ENCODE measurements around the gene TRIM14. TPM values are rescaled to one million over a fixed set of nuclear protein-coding genes. Genes with fewer than 3 reads are reported as not detected.

TRIM14 gene
- total and polyA plus RNA-seq, 2 of the 13 experiments (the other 11 are each of a cell fraction or from before 2014, with no cell fraction given), result 9.2 to 13.0 TPM

GRCh38 chr9:98080326-98080725 lies 38.7 kb downstream of the TRIM14 start:
- 97% methylated on average over 1 of the region's 1 CpG for WGBS (ENCODE audit: low lambda C conversion rate)
- H3K9ac ChIP-seq (ENCODE audit: insufficient read depth, low read depth, low read length), result no peak overlapping the region
- in situ Hi-C loops (cut with HindIII; ENCODE audit: extremely low pct_ligation_motif_present, low pct_unique_long_range_greater_than_20kb), result no loop called here

GRCh38 chr9:98078895-98079294 lies 40.1 kb downstream of the TRIM14 start:
- Histone ChIP-seq H3K4me2 (ENCODE audit: low read depth, low read length) (no peak overlapping the region), H3K9ac (ENCODE audit: insufficient read depth, low read depth, low read length) (no peak overlapping the region), H3K9me3 (ENCODE audit: low read length) (no peaks in the 10 kb centered on the region), H3K79me2 (ENCODE audit: insufficient read depth, low read length) (peaks cover 8% of the 10 kb centered on the region), H3K27me3 (ENCODE audit: control insufficient read depth in 1 of 2, insufficient read depth in 2 of 2, low read length in 2 of 2) (no peaks in the 10 kb centered on the region), H4K20me1 (ENCODE audit: insufficient read depth, low read length) (peaks cover 2% of the 10 kb centered on the region; the same call in 1 of the 2 replicates), H3K4me3 (replicated peaks in 1 of 3; ENCODE audit: insufficient read depth in 1 of 3, low read depth in 2 of 3, low read length in 3 of 3) (no peak overlapping the region), H2AFZ (ENCODE audit: low read length) (no peak overlapping the region), H3K36me3 (replicated peaks in 1 of 2; ENCODE audit: control insufficient read depth in 1 of 2, insufficient read depth in 2 of 2, low read length in 2 of 2) (peaks cover 17 to 56% of the 10 kb centered on the region in 2 experiments), H3K4me1 (ENCODE audit: insufficient read depth, low read length) (peaks cover 52% of the 10 kb centered on the region), H3K27ac (ENCODE audit: extremely low read length, insufficient read depth, low read length) (no peak overlapping the region)
- intact Hi-C loops (cut with micrococcal nuclease; ENCODE audit: unreplicated experiment) (loop anchor here (5.0 kb wide), 1 partner anchor 113 kb away; the partner anchor contains the start of gene CORO2A), in situ Hi-C loops (cut with HindIII; ENCODE audit: extremely low pct_ligation_motif_present, low pct_unique_long_range_greater_than_20kb) (no loop called here)
- ATAC-seq (no peak), DNase-seq (ENCODE audit: low spot score) (no peak), FAIRE-seq (no peak)
- ChIA-PET POLR2A (no interaction called here), CTCF (ENCODE audit: low intra/inter-chr PET ratio, low total read pairs) (no interaction called here)
- no TSS peak for BruUV-seq (replicated peaks)
- 86% methylated on average over 5 of the region's 5 CpGs for WGBS (ENCODE audit: low lambda C conversion rate)
- TF ChIP-seq, protein P1, sequence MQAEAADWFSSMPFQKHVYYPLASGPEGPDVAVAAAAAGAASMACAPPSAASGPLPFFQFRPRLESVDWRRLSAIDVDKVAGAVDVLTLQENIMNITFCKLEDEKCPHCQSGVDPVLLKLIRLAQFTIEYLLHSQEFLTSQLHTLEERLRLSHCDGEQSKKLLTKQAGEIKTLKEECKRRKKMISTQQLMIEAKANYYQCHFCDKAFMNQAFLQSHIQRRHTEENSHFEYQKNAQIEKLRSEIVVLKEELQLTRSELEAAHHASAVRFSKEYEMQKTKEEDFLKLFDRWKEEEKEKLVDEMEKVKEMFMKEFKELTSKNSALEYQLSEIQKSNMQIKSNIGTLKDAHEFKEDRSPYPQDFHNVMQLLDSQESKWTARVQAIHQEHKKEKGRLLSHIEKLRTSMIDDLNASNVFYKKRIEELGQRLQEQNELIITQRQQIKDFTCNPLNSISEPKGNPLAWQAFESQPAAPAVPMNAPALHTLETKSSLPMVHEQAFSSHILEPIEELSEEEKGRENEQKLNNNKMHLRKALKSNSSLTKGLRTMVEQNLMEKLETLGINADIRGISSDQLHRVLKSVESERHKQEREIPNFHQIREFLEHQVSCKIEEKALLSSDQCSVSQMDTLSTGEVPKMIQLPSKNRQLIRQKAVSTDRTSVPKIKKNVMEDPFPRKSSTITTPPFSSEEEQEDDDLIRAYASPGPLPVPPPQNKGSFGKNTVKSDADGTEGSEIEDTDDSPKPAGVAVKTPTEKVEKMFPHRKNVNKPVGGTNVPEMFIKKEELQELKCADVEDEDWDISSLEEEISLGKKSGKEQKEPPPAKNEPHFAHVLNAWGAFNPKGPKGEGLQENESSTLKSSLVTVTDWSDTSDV (CRISPR knock-in tag; IDR thresholded peaks at IDR 0.05), result no peak
- peak; percentile 68 to 73 for TF ChIP-seq MAFK (conservative IDR thresholded peaks at IDR 0.05 in 1 of 2, IDR thresholded peaks at IDR 0.05 in 1 of 2; ENCODE audit: low read length in 2 of 2)

More at GRCh38 chr9:98080326-98080725, 38.7 kb downstream of the TRIM14 start:
- DNase-seq (ENCODE audit: low spot score) (no peak), FAIRE-seq (no peak), ATAC-seq (no peak)
- TF ChIP-seq GLI4 (CRISPR knock-in tag; IDR thresholded peaks at IDR 0.05; ENCODE audit: borderline replicate concordance), result no peak
- TF ChIP-seq ZBTB44 (CRISPR knock-in tag; IDR thresholded peaks at IDR 0.05), result no peak
- TF ChIP-seq CEBPB (IDR thresholded peaks at IDR 0.05; ENCODE audit: borderline replicate concordance, low read depth, low read length), result peak; percentile 30; the same call in 1 of the 2 replicates
- no peaks in the 10 kb centered on the region for H4K20me1 ChIP-seq (ENCODE audit: insufficient read depth, low read length)
- H2AFZ ChIP-seq (ENCODE audit: low read length), result no peak overlapping the region
- H3K27ac ChIP-seq (ENCODE audit: extremely low read length, insufficient read depth, low read length), result no peak overlapping the region
- no peak overlapping the region for H3K4me3 ChIP-seq (replicated peaks in 1 of 3; ENCODE audit: insufficient read depth in 1 of 3, low read depth in 2 of 3, low read length in 3 of 3)
- H3K36me3 ChIP-seq (replicated peaks in 1 of 2; ENCODE audit: control insufficient read depth in 1 of 2, insufficient read depth in 2 of 2, low read length in 2 of 2), result peaks cover 17 to 68% of the 10 kb centered on the region in 2 experiments
- H3K4me1 ChIP-seq (ENCODE audit: insufficient read depth, low read length), result peaks cover 38% of the 10 kb centered on the region
- BruUV-seq (replicated peaks), result no TSS peak
- no peak overlapping the region for H3K4me2 ChIP-seq (ENCODE audit: low read depth, low read length)
- H3K9me3 ChIP-seq (ENCODE audit: low read length), result no peaks in the 10 kb centered on the region
- intact Hi-C loops (cut with micrococcal nuclease; ENCODE audit: unreplicated experiment), result no loop called here
- POLR2A ChIA-PET, result no interaction called here
- no peaks in the 10 kb centered on the region for H3K27me3 ChIP-seq (ENCODE audit: control insufficient read depth in 1 of 2, insufficient read depth in 2 of 2, low read length in 2 of 2)
- CTCF ChIA-PET (ENCODE audit: low intra/inter-chr PET ratio, low total read pairs), result no interaction called here
- no peaks in the 10 kb centered on the region for H3K79me2 ChIP-seq (ENCODE audit: insufficient read depth, low read length)

Measured in HepG2 (cell line).